Mucosa of descending colon (tissue), 3 donors: Measurements from ENCODE around the gene JPH4. TPM values are rescaled to one million over a fixed set of nuclear protein-coding genes. Genes with fewer than 3 reads are reported as not detected.

Source experiments
- ATAC-seq: fragments of 200-7000 bp; cut with Tn5 transposase; one replicate; pipeline ENCODE4 v1.9.1; 2020; ENCODE audit warnings: mild to moderate bottlenecking, moderate library complexity
- DNase-seq, 3 donors: peaks; one replicate each; pipeline ENCODE4 v3.0.0-alpha.2; 2020
- H3K36me3 ChIP-seq: fragments of 200-600 bp; one replicate; pipeline ENCODE4 v1.8.0; 2021; ENCODE audit warnings: low read depth, mild to moderate bottlenecking
- H3K4me1 ChIP-seq: fragments of 200-600 bp; one replicate; pipeline ENCODE4 v1.8.0; 2021; ENCODE audit warnings: low read depth, mild to moderate bottlenecking
- H3K4me3 ChIP-seq: fragments of 200-600 bp; one replicate; pipeline ENCODE4 v1.8.0; 2021; ENCODE audit warnings: mild to moderate bottlenecking
- H3K9me3 ChIP-seq: fragments of 200-600 bp; one replicate; pipeline ENCODE4 v1.8.0; 2021; ENCODE audit warnings: mild to moderate bottlenecking
- intact Hi-C, 2 donors: fragments of 100-400 bp; cut with DNase I in 1 of 2; cut with micrococcal nuclease in 1 of 2; formaldehyde crosslinking; loops; one replicate each; pipeline versions ENCODE4 v1.11.0 to v1.11.1; 2022; cut with DNase I, micrococcal nuclease
- total RNA-seq, 3 donors: library from RNA; stranded (reverse); fragmentation: NEBNext Ultra II Directional in 2 of 3; extraction: Animal tissue kit (Norgen Biotek cat#: 25700) in 2 of 3; gene quantifications; one replicate each; pipeline versions ENCODE4 v1.2.1 to v1.2.4, GENCODE V29; 2021 to 2023
- TF ChIP-seq, protein P1 (sequence below): fragments of 200-600 bp; IDR thresholded peaks from one replicate; pipeline ENCODE4 v1.8.0; 2022; ENCODE audit warnings: antibody characterized with exemption, mild to moderate bottlenecking
- donor health status: DM: no; HTN: no; CAD: no; lungs with moderate emphysema.
- donor health status: DM: no; HTN: no; CAD: no.
- donor health status: DM: no; HTN: yes; CAD: no.

JPH4 gene
- total RNA-seq, 3 donors from 2014 or later, result 0.26 to 3.7 (median 0.87) TPM

DNA sequence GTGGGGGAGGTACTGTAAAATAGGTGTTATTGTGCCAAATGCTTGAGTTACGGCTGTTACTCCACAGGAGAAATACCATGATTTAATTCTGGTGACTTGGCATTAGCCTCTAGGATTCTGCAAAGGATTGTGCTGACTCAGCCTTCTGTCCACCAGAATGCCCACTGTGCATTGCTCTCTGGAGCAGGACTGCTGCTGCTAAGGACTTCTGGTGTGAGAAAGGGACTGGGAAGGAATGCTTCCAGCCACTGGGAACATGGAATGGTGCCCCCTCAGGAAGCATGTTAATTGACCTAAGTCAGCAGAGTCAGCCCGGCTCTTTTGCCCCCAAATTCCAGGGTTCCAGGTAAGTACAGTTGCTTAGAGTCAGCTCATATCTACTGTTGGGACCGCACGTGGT lies 59.9 kb downstream of the JPH4 start:
- no peak for DNase-seq
- Histone ChIP-seq H3K36me3 (no peaks in the 10 kb centered on the region), H3K4me3 (no peak overlapping the region), H3K4me1 (no peaks in the 10 kb centered on the region), H3K9me3 (no peaks in the 10 kb centered on the region)
- intact Hi-C loops, result no loop called here
- no peak for ATAC-seq
- TF ChIP-seq, protein P1, sequence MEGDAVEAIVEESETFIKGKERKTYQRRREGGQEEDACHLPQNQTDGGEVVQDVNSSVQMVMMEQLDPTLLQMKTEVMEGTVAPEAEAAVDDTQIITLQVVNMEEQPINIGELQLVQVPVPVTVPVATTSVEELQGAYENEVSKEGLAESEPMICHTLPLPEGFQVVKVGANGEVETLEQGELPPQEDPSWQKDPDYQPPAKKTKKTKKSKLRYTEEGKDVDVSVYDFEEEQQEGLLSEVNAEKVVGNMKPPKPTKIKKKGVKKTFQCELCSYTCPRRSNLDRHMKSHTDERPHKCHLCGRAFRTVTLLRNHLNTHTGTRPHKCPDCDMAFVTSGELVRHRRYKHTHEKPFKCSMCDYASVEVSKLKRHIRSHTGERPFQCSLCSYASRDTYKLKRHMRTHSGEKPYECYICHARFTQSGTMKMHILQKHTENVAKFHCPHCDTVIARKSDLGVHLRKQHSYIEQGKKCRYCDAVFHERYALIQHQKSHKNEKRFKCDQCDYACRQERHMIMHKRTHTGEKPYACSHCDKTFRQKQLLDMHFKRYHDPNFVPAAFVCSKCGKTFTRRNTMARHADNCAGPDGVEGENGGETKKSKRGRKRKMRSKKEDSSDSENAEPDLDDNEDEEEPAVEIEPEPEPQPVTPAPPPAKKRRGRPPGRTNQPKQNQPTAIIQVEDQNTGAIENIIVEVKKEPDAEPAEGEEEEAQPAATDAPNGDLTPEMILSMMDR, result no peak

Other genes starting within 250 kb of the JPH4 start
- gene SLC22A17, start 225.9 kb downstream of the JPH4 start, total RNA-seq, result 10 to 100 TPM in 1 of 3 donors, 1 to 10 TPM in 2; 2.3 to 35.5 (median 5.4) TPM
- 10 to 100 TPM in 1 of 3 donors, 1 to 10 TPM in 1, under 1 TPM in 1; 0.98 to 16.6 (median 3.3) TPM for gene EFS, start 213.6 kb downstream of the JPH4 start, total RNA-seq
- not detected for gene IL25, start 206.0 kb downstream of the JPH4 start, total RNA-seq
- gene CMTM5, start 201.7 kb downstream of the JPH4 start, total RNA-seq, result 1 to 10 TPM in 1 of 3 donors, under 1 TPM in 2; 0.58 to 3.5 (median 0.58) TPM
- gene MYH6, start 170.5 kb downstream of the JPH4 start, total RNA-seq, result 1 to 10 TPM in 1 of 3 donors, under 1 TPM in 1, not detected in 1; 0.09 to 1.4 TPM
- 1 to 10 TPM in 2 of 3 donors, under 1 TPM in 1; 0.13 to 6.2 (median 1.2) TPM for gene MYH7, start 143.1 kb downstream of the JPH4 start, total RNA-seq
- 10 to 100 TPM; 29.1 to 35.3 (median 29.9) TPM for gene NGDN, start 109.1 kb downstream of the JPH4 start, total RNA-seq
- 1 to 10 TPM in 2 of 3 donors, under 1 TPM in 1; 0.92 to 3.2 (median 1.6) TPM for gene ZFHX2, start 27.0 kb downstream of the JPH4 start, total RNA-seq
- 10 to 100 TPM; 16.8 to 17.4 (median 17.4) TPM for gene THTPA, start 22.5 kb downstream of the JPH4 start, total RNA-seq
- 100 to 1,000 TPM in 2 of 3 donors, 10 to 100 TPM in 1; 95.4 to 271 (median 122) TPM for gene AP1G2, start 11.0 kb downstream of the JPH4 start, total RNA-seq
- gene DHRS2, start 57.6 kb upstream of the JPH4 start, total RNA-seq, result under 1 TPM in 2 of 3 donors, not detected in 1; 0.26 to 0.34 TPM